WTC11 (cell line): ENCODE data around the gene PAK1.

Source experiments
- CBFB ChIP-seq: sonication (generic); formaldehyde crosslinking; IDR thresholded peaks from 2 replicates; pipeline ENCODE4 v1.8.1; 2022; ENCODE audit warnings: mild to moderate bottlenecking, low read depth, missing genetic modification reagents
- ETV6 ChIP-seq: sonication (generic); formaldehyde crosslinking; IDR thresholded peaks from 2 replicates; pipeline ENCODE4 v1.8.1; 2022; ENCODE audit warnings: mild to moderate bottlenecking, missing genetic modification reagents
- NR2C2 ChIP-seq: sonication (generic); formaldehyde crosslinking; IDR thresholded peaks from 2 replicates; pipeline ENCODE4 v1.8.0; 2022; ENCODE audit warnings: mild to moderate bottlenecking, missing genetic modification reagents
- TCF7 ChIP-seq: sonication (generic); formaldehyde crosslinking; IDR thresholded peaks from 2 replicates; pipeline ENCODE4 v1.8.0; 2022; ENCODE audit warnings: mild to moderate bottlenecking, low read depth, missing genetic modification reagents, moderate library complexity
- TF ChIP-seq, protein P1 (sequence below): fragments of 200-600 bp; IDR thresholded peaks from 2 replicates; pipeline ENCODE4 v1.8.0; 2022; ENCODE audit warnings: antibody characterized with exemption
- TF ChIP-seq, protein P2 (sequence below): sonication (generic); formaldehyde crosslinking; IDR thresholded peaks from 2 replicates; pipeline ENCODE4 v1.8.1; 2022; ENCODE audit warnings: mild to moderate bottlenecking, missing genetic modification reagents, moderate library complexity, borderline replicate concordance

DNA sequence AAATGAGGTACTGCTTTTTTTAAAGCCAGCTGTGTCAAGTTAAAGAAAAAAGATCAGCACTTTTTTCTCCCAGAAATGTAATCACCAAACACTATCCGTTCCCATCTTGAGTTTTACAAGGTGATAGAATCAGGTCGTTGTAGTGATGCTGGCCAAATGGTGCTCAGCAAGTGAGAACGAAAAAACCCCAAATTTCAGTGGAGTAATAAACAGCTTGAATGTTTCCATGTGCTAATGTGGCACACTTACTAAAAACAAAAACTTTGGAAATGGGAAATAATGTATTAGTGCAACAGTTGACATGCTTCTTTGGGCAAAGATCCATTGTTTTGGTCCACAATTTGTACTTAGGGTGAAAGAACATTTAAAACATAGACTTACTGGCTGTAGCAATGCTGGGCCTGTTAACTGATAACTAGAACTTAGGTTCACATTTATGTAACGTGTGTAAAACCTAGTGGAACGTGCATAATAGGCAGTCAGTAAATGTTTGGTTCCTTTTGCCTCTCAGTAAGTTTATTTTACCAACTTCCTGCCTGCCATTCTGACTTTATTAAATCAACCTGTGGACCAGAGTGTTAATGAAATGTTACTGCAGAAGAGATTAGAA, 157.1 kb downstream of the PAK1 start:
- TF ChIP-seq ETV6 (no peak), TCF7 (no peak), CBFB (CRISPR knock-in tag) (no peak), NR2C2 (CRISPR knock-in tag) (no peak)
- TF ChIP-seq, protein P1, sequence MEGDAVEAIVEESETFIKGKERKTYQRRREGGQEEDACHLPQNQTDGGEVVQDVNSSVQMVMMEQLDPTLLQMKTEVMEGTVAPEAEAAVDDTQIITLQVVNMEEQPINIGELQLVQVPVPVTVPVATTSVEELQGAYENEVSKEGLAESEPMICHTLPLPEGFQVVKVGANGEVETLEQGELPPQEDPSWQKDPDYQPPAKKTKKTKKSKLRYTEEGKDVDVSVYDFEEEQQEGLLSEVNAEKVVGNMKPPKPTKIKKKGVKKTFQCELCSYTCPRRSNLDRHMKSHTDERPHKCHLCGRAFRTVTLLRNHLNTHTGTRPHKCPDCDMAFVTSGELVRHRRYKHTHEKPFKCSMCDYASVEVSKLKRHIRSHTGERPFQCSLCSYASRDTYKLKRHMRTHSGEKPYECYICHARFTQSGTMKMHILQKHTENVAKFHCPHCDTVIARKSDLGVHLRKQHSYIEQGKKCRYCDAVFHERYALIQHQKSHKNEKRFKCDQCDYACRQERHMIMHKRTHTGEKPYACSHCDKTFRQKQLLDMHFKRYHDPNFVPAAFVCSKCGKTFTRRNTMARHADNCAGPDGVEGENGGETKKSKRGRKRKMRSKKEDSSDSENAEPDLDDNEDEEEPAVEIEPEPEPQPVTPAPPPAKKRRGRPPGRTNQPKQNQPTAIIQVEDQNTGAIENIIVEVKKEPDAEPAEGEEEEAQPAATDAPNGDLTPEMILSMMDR = no peak
- TF ChIP-seq, protein P2, sequence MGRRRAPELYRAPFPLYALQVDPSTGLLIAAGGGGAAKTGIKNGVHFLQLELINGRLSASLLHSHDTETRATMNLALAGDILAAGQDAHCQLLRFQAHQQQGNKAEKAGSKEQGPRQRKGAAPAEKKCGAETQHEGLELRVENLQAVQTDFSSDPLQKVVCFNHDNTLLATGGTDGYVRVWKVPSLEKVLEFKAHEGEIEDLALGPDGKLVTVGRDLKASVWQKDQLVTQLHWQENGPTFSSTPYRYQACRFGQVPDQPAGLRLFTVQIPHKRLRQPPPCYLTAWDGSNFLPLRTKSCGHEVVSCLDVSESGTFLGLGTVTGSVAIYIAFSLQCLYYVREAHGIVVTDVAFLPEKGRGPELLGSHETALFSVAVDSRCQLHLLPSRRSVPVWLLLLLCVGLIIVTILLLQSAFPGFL (CRISPR knock-in tag) = no peak
